GM18526 (cell line): ENCODE results near the gene ALAS1.

Experiments
- POLR2A ChIP-seq: IDR thresholded peaks from 3 replicates; pipeline ENCODE4 v1.6.1; 2011; ENCODE audit not compliant: insufficient read length; ENCODE audit errors: extremely low read depth

ALAS1 gene

GRCh38 chr3:52222319-52223221 is 24.6 kb downstream of the ALAS1 start:
- no peak for TF ChIP-seq POLR2A

GRCh38 chr3:52223449-52224408 is 25.8 kb downstream of the ALAS1 start:
- no peak for TF ChIP-seq POLR2A

- TF ChIP-seq POLR2A, result peak; percentile 80
These were observed 27.7 kb downstream of the ALAS1 start, which contains the start of gene TLR9 for GRCh38 chr3:52225452-52226228. TLR9 (minus strand) TSS chr3:52225645; CDS start chr3:52225529, 116 bp downstream.

DNA sequence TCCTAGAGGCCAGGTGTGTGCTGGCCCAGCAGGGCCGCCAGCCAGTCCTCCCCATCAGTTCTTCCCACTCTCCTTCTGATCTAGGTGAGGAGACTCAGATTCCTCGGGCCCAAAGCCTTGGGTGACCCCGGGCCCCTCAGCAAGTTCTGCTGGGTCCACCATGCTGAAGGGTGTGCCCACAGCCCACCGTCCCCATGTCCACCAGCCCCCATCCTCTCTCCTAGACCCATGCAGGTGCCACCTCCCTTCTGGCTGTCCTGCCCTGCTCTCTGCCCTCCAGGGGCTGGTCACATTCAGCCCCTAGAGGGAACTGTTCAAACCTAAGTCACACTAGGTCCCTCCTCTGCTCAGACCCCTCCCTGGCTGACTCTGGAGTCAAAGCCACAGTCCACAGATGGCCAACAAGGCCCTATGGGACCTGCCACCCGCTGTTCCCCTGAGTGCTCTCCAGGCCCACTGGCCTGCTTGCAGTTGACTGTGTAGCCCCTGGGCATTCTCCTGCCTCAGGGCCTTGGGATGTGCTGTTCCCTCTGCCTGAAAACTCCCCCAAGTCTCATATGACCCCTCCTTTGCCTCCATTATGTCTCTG is 28.4 kb downstream of the ALAS1 start:
- TF ChIP-seq POLR2A, result no peak

- TF ChIP-seq POLR2A, result no peak
These were observed 29.2 kb downstream of the ALAS1 start for GRCh38 chr3:52227117-52227516.

DNA sequence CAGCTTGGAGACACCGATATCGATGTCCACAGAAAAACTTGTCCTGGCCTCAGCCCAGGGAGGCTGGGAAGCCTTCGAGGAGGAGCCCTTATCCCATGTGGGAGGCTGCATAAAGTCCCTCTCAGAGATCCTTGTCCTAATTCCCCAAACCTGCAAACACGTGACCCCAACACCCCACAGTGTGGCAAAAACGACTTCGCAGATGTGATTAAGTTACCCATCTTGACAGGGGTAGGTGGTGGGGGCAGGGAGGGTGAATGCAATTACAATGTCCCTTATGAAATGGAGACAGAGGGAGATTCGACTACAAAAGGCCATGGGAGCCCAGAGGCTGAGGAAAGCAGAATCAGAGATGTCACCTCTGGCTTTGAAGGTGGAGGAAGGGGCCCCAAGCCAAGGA is 29.8 kb downstream of the ALAS1 start:
- TF ChIP-seq POLR2A, result no peak

- TF ChIP-seq POLR2A, result no peak
These were observed 30.3 kb downstream of the ALAS1 start for GRCh38 chr3:52228266-52228665.

DNA sequence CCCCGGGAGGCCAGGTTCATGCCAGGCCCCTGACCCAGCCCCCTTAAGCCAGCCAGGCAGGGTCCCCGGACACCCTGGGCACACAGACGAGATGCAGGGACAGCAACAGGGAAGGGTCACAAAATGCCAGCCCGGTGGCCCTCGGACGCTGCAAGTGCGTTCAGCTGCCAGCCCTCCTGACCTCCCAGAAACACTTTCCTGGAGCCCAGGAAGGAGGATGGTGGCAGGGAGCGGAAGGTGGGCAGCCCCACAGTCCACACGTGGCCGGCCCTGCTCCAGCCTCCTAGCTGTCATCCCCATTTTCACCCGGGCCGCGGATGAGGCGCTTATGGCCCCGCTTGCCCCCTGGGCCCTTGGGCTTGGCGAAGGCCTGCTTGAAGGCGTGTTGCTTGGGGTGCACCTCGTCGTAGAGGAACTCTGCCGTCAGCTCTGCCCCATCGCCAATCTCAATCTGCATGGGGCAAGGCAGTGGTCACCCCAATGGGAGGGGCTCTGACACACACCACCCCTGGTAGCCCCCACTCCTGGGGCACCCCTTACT is 30.9 kb downstream of the ALAS1 start:
- TF ChIP-seq POLR2A, result no peak

GRCh38 chr3:52229656-52230055 is 31.7 kb downstream of the ALAS1 start:
- no peak for TF ChIP-seq POLR2A

GRCh38 chr3:52230461-52230860 is 32.5 kb downstream of the ALAS1 start:
- no peak for TF ChIP-seq POLR2A

DNA sequence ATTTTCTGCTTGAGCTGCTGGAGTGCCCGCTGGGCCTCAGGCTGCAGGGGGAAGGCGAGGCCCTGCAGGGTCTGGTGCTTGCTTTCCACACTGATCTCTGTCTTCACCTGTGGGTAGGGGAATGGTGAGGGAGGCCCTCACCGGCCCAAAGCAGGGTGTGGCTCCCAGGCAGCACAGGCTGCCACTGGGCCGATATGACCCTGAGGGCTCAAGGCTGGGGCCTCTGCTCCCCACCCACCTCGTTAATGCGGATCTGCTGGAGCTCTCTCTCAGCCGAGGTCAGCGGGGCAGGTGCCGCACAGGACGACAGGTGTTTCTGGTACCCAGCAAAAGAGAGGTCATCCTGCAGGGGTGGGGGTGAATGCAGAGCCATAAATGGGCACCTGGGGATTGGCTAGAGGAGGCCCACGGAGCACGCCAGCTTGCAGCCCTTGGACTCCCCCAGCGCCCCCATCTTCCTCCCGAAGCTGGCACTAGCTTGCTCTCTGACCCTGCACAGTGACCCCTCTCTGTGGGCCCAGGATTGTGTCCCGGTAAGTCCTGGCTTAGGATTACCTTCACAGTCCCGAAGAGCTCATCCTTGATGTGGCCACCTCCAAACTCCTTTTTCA is 33.0 kb downstream of the ALAS1 start:
- no peak for TF ChIP-seq POLR2A

DNA sequence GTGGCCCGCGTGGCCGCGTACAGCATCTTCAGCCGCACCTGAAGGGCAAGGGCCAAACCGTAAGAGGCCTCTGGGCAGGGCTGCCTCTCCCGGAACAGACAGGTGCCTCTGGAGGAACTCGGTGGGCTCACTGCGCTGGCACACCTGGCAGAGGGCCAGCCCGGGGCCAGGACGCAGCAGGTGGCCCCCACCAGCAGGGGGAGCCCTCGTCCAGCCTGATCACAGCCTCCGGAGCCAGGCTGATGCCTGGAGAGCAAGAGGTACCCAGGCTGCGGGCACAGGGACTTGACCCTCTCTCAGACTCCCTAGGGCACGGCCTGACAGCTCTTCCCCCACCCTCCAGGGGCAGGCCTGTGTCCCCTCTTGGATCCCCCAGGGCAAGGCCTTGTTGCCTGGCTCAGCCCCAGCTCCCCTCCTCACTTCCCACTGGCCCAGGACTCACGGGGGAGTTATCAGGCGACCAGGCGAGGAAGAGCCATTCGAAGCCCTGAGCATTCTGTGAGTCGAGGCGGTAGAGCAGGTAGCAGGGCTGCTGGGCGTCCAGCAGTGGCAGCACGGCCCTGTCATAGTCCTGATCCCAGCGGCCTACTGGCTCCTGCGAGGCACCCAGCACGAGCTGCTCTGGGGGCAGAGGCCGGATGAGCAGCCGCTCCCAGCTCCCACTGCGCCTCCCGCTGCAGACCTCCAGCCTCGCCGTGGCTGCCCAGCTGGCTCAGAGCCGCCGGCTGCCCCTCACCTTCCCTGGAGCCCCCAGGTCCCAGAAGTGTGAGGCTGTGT is 33.7 kb downstream of the ALAS1 start:
- no peak for TF ChIP-seq POLR2A
